Gastroesophageal sphincter (tissue), 4 donors: ENCODE data around the gene ALOXE3. TPM values are rescaled to one million over a fixed set of nuclear protein-coding genes. Genes with fewer than 3 reads are reported as not detected.

Source experiments
- ATAC-seq: fragments of 150-250 bp; one replicate; pipeline ENCODE4 v1.9.1; 2016; ENCODE audit warnings: mild to moderate bottlenecking, moderate library complexity
- H3K27ac ChIP-seq, 4 donors: fragments of 200-600 bp; sonication (generic) in 3 of 4; 1 replicate in 3 of 4; 2 replicates in 1 of 4; pipeline ENCODE4 v1.5.1; 2016 to 2019
- H3K27me3 ChIP-seq: fragments of 200-600 bp; sonication (generic); one replicate; pipeline ENCODE4 v1.5.1; 2019
- H3K36me3 ChIP-seq, 2 donors: fragments of 200-600 bp; sonication (generic); one replicate each; pipeline ENCODE4 v1.5.1; 2019; ENCODE audit warnings: control low read depth in 1 of 2
- H3K4me1 ChIP-seq, 3 donors: fragments of 200-600 bp; sonication (generic); 1 replicate in 2 of 3; 2 replicates in 1 of 3; pipeline ENCODE4 v1.5.1; 2016 to 2019; ENCODE audit warnings: control low read depth in 2 of 3
- H3K4me3 ChIP-seq, 2 donors: fragments of 200-600 bp; sonication (generic); one replicate each; pipeline ENCODE4 v1.5.1; 2019; ENCODE audit warnings: mild to moderate bottlenecking in 1 of 2, moderate library complexity in 1 of 2
- H3K9me3 ChIP-seq, 3 donors: fragments of 200-600 bp; sonication (generic); one replicate each; pipeline ENCODE4 v1.5.1; 2017 to 2019; ENCODE audit warnings: control low read depth in 2 of 3
- CTCF ChIP-seq, 4 experiments: fragments of 200-600 bp in 2 of 4; fragments of 450-650 bp in 2 of 4; sonication (generic) in 1 of 4; IDR thresholded peaks; one replicate each; pipeline ENCODE4 v1.5.1; 2017 to 2019; ENCODE audit warnings: antibody characterized with exemption in 4 of 4, mild to moderate bottlenecking in 2 of 4, moderate library complexity in 2 of 4
- EP300 ChIP-seq: sonication (generic); formaldehyde crosslinking; IDR thresholded peaks from one replicate; pipeline ENCODE4 v1.6.1; 2017; ENCODE audit warnings: antibody characterized with exemption, mild to moderate bottlenecking
- POLR2A ChIP-seq, 2 donors: fragments of 450-650 bp; IDR thresholded peaks; one replicate each; pipeline ENCODE4 v1.6.1; 2017; ENCODE audit warnings: antibody characterized with exemption in 2 of 2, mild to moderate bottlenecking in 2 of 2, moderate library complexity in 1 of 2
- POLR2AphosphoS5 ChIP-seq: sonication (generic); formaldehyde crosslinking; IDR thresholded peaks from one replicate; pipeline ENCODE4 v1.6.1; 2017; ENCODE audit warnings: antibody characterized with exemption
- WGBS, 2 donors: methylation state at CpG; one replicate each; pipeline ENCODE4 v1.1.5; 2018; ENCODE audit warnings: low coverage in 1 of 2; 5-methylcytosine and 5-hydroxymethylcytosine counted together
- total RNA-seq, 4 donors: library from RNA; depleted of rRNA; stranded (reverse); fragments of >200 nt; gene quantifications; one replicate each; pipeline ENCODE4 v1.1.0, GENCODE V29; 2016

The ALOXE3 gene
- total RNA-seq, 4 donors from 2014 or later = 0.37 TPM; not detected in 3

- Histone ChIP-seq H3K36me3 (peaks cover 0 to 26% of the 10 kb centered on the region in 2 donors), H3K27ac (peak overlapping the region; percentile 99 to 100 (median 99)), H3K4me3 (peak overlapping the region; percentile 79 to 91), H3K9me3 (no peaks in the 10 kb centered on the region), H3K4me1 (peaks cover 0 to 58% (median 33%) of the 10 kb centered on the region in 3 donors), H3K27me3 (no peaks in the 10 kb centered on the region)
- WGBS, 2 donors = 0 to 1% methylated on average over 2 to 11 of the region's 22 CpGs
- peak; percentile 61 for ATAC-seq
- peak; percentile 85 to 91 for TF ChIP-seq POLR2A (IDR thresholded peaks at IDR 0.05)
- TF ChIP-seq CTCF (IDR thresholded peaks at IDR 0.05) = no peak
- TF ChIP-seq EP300 = peak; percentile 99
- TF ChIP-seq POLR2AphosphoS5 = peak; percentile 100
Measured at GRCh38 chr17:8153957-8154607, 35.8 kb upstream of the ALOXE3 start.

GRCh38 chr17:8153525-8153956 lies 35.2 kb upstream of the ALOXE3 start:
- ATAC-seq = no peak
- no peak for TF ChIP-seq EP300
- peak; percentile 96 for TF ChIP-seq POLR2AphosphoS5
- TF ChIP-seq POLR2A (IDR thresholded peaks at IDR 0.05) = peak; percentile 49 to 55
- TF ChIP-seq CTCF (IDR thresholded peaks at IDR 0.05) = no peak

GRCh38 chr17:8153031-8153451 lies 34.7 kb upstream of the ALOXE3 start:
- H3K27ac ChIP-seq = peak overlapping the region; percentile 98 to 100 (median 99)
- H3K4me3 ChIP-seq = peak overlapping the region; percentile 77 to 79
- H3K9me3 ChIP-seq = no peaks in the 10 kb centered on the region
- ATAC-seq = no peak
- no peak for TF ChIP-seq POLR2AphosphoS5
- no peak for TF ChIP-seq EP300
- WGBS, 2 donors = 41 to 53% methylated on average over 4 to 7 of the region's 7 CpGs
- H3K36me3 ChIP-seq = peaks cover 0 to 36% of the 10 kb centered on the region in 2 donors
- H3K4me1 ChIP-seq = peaks cover 0 to 58% (median 31%) of the 10 kb centered on the region in 3 donors
- H3K27me3 ChIP-seq = no peaks in the 10 kb centered on the region

More at GRCh38 chr17:8153525-8153956, 35.2 kb upstream of the ALOXE3 start:
- H3K4me1 ChIP-seq = peaks cover 0 to 58% (median 31%) of the 10 kb centered on the region in 3 donors
- peak overlapping the region; percentile 98 to 100 (median 99) for H3K27ac ChIP-seq
- no peaks in the 10 kb centered on the region for H3K9me3 ChIP-seq
- peaks cover 0 to 31% of the 10 kb centered on the region in 2 donors for H3K36me3 ChIP-seq
- WGBS, 2 donors = 9 to 15% methylated on average over 10 of the region's 13 CpGs
- H3K4me3 ChIP-seq = peak overlapping the region; percentile 77 to 79
- no peaks in the 10 kb centered on the region for H3K27me3 ChIP-seq

GRCh38 chr17:8152112-8152775 lies 33.9 kb upstream of the ALOXE3 start, which contains the start of gene PER1:
Gene PER1, minus strand, starts transcription at chr17:8152404. Its CDS starts 1,698 bp downstream, at chr17:8150706.
- TF ChIP-seq EP300 (peak; percentile 46), CTCF (IDR thresholded peaks at IDR 0.05) (peak in 1 of 4 experiments; percentile 3), POLR2AphosphoS5 (peak; percentile 100), POLR2A (IDR thresholded peaks at IDR 0.05) (peak; percentile 99)
- Histone ChIP-seq H3K27me3 (no peaks in the 10 kb centered on the region), H3K36me3 (peaks cover under 1 to 44% of the 10 kb centered on the region in 2 donors), H3K27ac (peak within 1 kb of the TSS; percentile 98 to 100 (median 99)), H3K4me1 (peaks cover 0 to 58% (median 32%) of the 10 kb centered on the region in 3 donors), H3K9me3 (no peaks in the 10 kb centered on the region), H3K4me3 (peak within 1 kb of the TSS; percentile 77 to 79)
- peak; percentile 47 for ATAC-seq
- 0% methylated on average over 1 of the region's 42 CpGs; no CpG with 5 or more reads in 1 of the 2 donors for WGBS, 2 donors

GRCh38 chr17:8151641-8152111 lies 33.4 kb upstream of the ALOXE3 start:
- H3K4me3 ChIP-seq = peak overlapping the region; percentile 77 to 79
- TF ChIP-seq CTCF (IDR thresholded peaks at IDR 0.05) (no peak), POLR2AphosphoS5 (peak; percentile 98), POLR2A (IDR thresholded peaks at IDR 0.05) (peak; percentile 42 to 63), EP300 (peak; percentile 97)
- H3K9me3 ChIP-seq = no peaks in the 10 kb centered on the region
- H3K4me1 ChIP-seq = peaks cover 0 to 58% (median 29%) of the 10 kb centered on the region in 3 donors
- peaks cover 3 to 50% of the 10 kb centered on the region in 2 donors for H3K36me3 ChIP-seq
- peak; percentile 8 for ATAC-seq
- H3K27me3 ChIP-seq = no peaks in the 10 kb centered on the region
- peak overlapping the region; percentile 98 to 100 (median 99) for H3K27ac ChIP-seq
- 0% methylated on average over 6 to 9 of the region's 22 CpGs for WGBS, 2 donors
